Peyer's patch (tissue), 4 donors: ENCODE measurements around the gene CDCP2. TPM values are rescaled to one million over a fixed set of nuclear protein-coding genes. Genes with fewer than 3 reads are reported as not detected.

Source experiments
- DNase-seq, 3 donors: peaks; one replicate each; pipeline ENCODE4 v3.0.0-alpha.2; 2017 to 2019
- H3K27ac ChIP-seq, 4 donors: fragments of 200-600 bp; sonication (generic); one replicate each; pipeline ENCODE4 v1.5.1; 2016 to 2019
- H3K27me3 ChIP-seq, 2 donors: fragments of 200-600 bp; sonication (generic); one replicate each; pipeline ENCODE4 v1.5.1; 2019
- H3K36me3 ChIP-seq, 3 donors: fragments of 200-600 bp; sonication (generic); one replicate each; pipeline ENCODE4 v1.5.1; 2016 to 2019
- H3K4me1 ChIP-seq, 4 donors: fragments of 200-600 bp; sonication (generic); one replicate each; pipeline ENCODE4 v1.5.1; 2016 to 2019
- H3K4me3 ChIP-seq, 4 donors: fragments of 200-600 bp; sonication (generic); 1 replicate in 3 of 4; 2 replicates in 1 of 4; pipeline ENCODE4 v1.5.1; 2016 to 2019; ENCODE audit warnings: mild to moderate bottlenecking in 1 of 4
- H3K9me3 ChIP-seq, 4 donors: fragments of 200-600 bp; sonication (generic); one replicate each; pipeline ENCODE4 v1.5.1; 2016 to 2019; ENCODE audit warnings: mild to moderate bottlenecking in 1 of 4
- CTCF ChIP-seq, 6 experiments: fragments of 450-650 bp in 4 of 6; fragments of 200-600 bp in 2 of 6; sonication (generic) in 1 of 6; IDR thresholded peaks; one replicate each; pipeline ENCODE4 v1.5.1; 2017 to 2019; ENCODE audit warnings: antibody characterized with exemption in 6 of 6, mild to moderate bottlenecking in 3 of 6, moderate library complexity in 1 of 6
- POLR2A ChIP-seq, 2 donors: fragments of 450-650 bp; IDR thresholded peaks; one replicate each; pipeline ENCODE4 v1.5.1; 2017; ENCODE audit warnings: antibody characterized with exemption in 2 of 2, mild to moderate bottlenecking in 2 of 2, moderate library complexity in 2 of 2
- total RNA-seq, 4 donors: library from RNA; depleted of rRNA; stranded (reverse); fragments of >200 nt; gene quantifications; one replicate each; pipeline ENCODE4 v1.1.0, GENCODE V29; 2016

Gene CDCP2
- total RNA-seq, 4 donors from 2014 or later = not detected

GRCh38 chr1:54142146-54142900, 10.5 kb downstream of the CDCP2 start:
- TF ChIP-seq POLR2A (IDR thresholded peaks at IDR 0.05) = no peak
- TF ChIP-seq CTCF (IDR thresholded peaks at IDR 0.05) = no peak
- no peak overlapping the region for H3K27ac ChIP-seq
- no peaks in the 10 kb centered on the region for H3K36me3 ChIP-seq
- no peak overlapping the region for H3K4me3 ChIP-seq
- H3K4me1 ChIP-seq = no peaks in the 10 kb centered on the region
- H3K9me3 ChIP-seq = no peaks in the 10 kb centered on the region
- no peaks in the 10 kb centered on the region for H3K27me3 ChIP-seq
- no peak for DNase-seq

GRCh38 chr1:54139711-54140110, 13.1 kb downstream of the CDCP2 start:
- TF ChIP-seq POLR2A (IDR thresholded peaks at IDR 0.05) (no peak), CTCF (IDR thresholded peaks at IDR 0.05) (no peak)
- H3K4me1 ChIP-seq = no peaks in the 10 kb centered on the region
- DNase-seq = no peak

GRCh38 chr1:54138994-54139393, 13.8 kb downstream of the CDCP2 start:
- H3K4me1 ChIP-seq = no peaks in the 10 kb centered on the region
- no peaks in the 10 kb centered on the region for H3K36me3 ChIP-seq
- no peaks in the 10 kb centered on the region for H3K27me3 ChIP-seq
- H3K27ac ChIP-seq = no peak overlapping the region
- no peak for DNase-seq
- no peak for TF ChIP-seq CTCF (IDR thresholded peaks at IDR 0.05)
- no peak for TF ChIP-seq POLR2A (IDR thresholded peaks at IDR 0.05)
- no peaks in the 10 kb centered on the region for H3K9me3 ChIP-seq
- no peak overlapping the region for H3K4me3 ChIP-seq

More at GRCh38 chr1:54139711-54140110, 13.1 kb downstream of the CDCP2 start:
- no peak overlapping the region for H3K27ac ChIP-seq
- H3K27me3 ChIP-seq = no peaks in the 10 kb centered on the region
- H3K9me3 ChIP-seq = no peaks in the 10 kb centered on the region
- no peaks in the 10 kb centered on the region for H3K36me3 ChIP-seq
- no peak overlapping the region for H3K4me3 ChIP-seq

GRCh38 chr1:54137534-54138061, 15.2 kb downstream of the CDCP2 start:
- no peak overlapping the region for H3K27ac ChIP-seq

GRCh38 chr1:54136963-54137533, 15.8 kb downstream of the CDCP2 start:
- no peaks in the 10 kb centered on the region for H3K9me3 ChIP-seq
- H3K27ac ChIP-seq = no peak overlapping the region
- H3K36me3 ChIP-seq = no peaks in the 10 kb centered on the region
- H3K4me3 ChIP-seq = no peak overlapping the region
- H3K4me1 ChIP-seq = no peaks in the 10 kb centered on the region
- H3K27me3 ChIP-seq = no peaks in the 10 kb centered on the region
- no peak for DNase-seq
- TF ChIP-seq CTCF (IDR thresholded peaks at IDR 0.05) (no peak), POLR2A (IDR thresholded peaks at IDR 0.05) (no peak)

More at GRCh38 chr1:54137534-54138061, 15.2 kb downstream of the CDCP2 start:
- DNase-seq = no peak
- no peaks in the 10 kb centered on the region for H3K36me3 ChIP-seq
- TF ChIP-seq POLR2A (IDR thresholded peaks at IDR 0.05) = no peak
- TF ChIP-seq CTCF (IDR thresholded peaks at IDR 0.05) = no peak
- no peaks in the 10 kb centered on the region for H3K9me3 ChIP-seq
- H3K4me1 ChIP-seq = no peaks in the 10 kb centered on the region
- no peaks in the 10 kb centered on the region for H3K27me3 ChIP-seq
- no peak overlapping the region for H3K4me3 ChIP-seq
